HG02678 (cell line): ENCODE data around the gene CTSA.

Experiments used
- ATAC-seq: cut with Tn5 transposase; IDR thresholded peaks from one replicate; pipeline ENCODE4 v1.9.1; 2021; ENCODE audit warnings: mild to moderate bottlenecking, moderate library complexity; ENCODE audit not compliant: unreplicated experiment

CTSA gene

GRCh38 chr20:45934586-45935415 is 43.7 kb downstream of the CTSA start, which contains the start of gene PCIF1:
TSS of gene PCIF1 (plus strand) at chr20:45934683. CDS start at chr20:45939000, 4,317 bp downstream.
- peak; percentile 74 for ATAC-seq

GRCh38 chr20:45935416-45936046 is 44.4 kb downstream of the CTSA start:
- peak; percentile 10 for ATAC-seq

GRCh38 chr20:45937765-45938164 is 46.6 kb downstream of the CTSA start:
- ATAC-seq, result no peak

GRCh38 chr20:45938727-45939438 is 47.7 kb downstream of the CTSA start:
- no peak for ATAC-seq

GRCh38 chr20:45940053-45940452 is 48.9 kb downstream of the CTSA start:
- no peak for ATAC-seq

GRCh38 chr20:45940469-45940868 is 49.3 kb downstream of the CTSA start:
- no peak for ATAC-seq

GRCh38 chr20:45943613-45944012 is 52.5 kb downstream of the CTSA start:
- no peak for ATAC-seq

GRCh38 chr20:45944151-45944964 is 53.2 kb downstream of the CTSA start:
- no peak for ATAC-seq

GRCh38 chr20:45944965-45945677 is 54.0 kb downstream of the CTSA start:
- ATAC-seq, result no peak

- ATAC-seq, result no peak
Measured at GRCh38 chr20:45945678-45946148, 54.6 kb downstream of the CTSA start.

GRCh38 chr20:45946149-45946970 is 55.2 kb downstream of the CTSA start:
- no peak for ATAC-seq

GRCh38 chr20:45947110-45947866 is 56.2 kb downstream of the CTSA start:
- no peak for ATAC-seq

GRCh38 chr20:45948261-45948733 is 57.2 kb downstream of the CTSA start:
- no peak for ATAC-seq
